ENCODE measurements around the gene CRB2. TPM values are rescaled to one million over a fixed set of nuclear protein-coding genes. Genes with fewer than 3 reads are reported as not detected.

Gene CRB2
- total RNA-seq, 2 experiments from 2014 or later: not detected

DNA sequence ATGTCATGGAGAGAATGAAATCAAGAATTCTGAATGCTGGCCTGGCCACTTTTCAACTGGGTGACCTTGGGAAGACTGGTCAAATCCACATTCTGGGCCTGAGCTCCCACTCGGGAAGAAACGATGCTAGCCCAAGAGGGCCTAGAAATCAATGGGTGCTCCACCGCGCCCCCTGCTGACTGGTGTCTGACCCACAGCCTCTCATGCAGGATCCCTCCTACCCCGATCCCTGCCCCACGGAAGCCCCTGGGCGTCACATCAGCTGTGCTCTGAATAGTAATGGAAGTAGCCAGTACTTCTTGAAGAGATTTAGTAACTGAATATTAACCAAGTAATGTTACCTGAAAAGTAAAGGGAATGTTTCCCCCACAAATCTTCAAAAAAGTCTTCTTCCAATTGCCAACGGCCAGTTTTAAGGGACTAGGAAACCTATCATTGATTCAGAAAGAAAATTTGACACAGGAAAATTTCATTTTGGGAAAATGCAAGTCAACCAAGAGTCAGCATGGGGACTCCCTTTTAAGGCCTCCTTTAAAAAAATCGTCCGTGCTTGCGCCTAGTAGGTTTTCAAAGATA is 43.9 kb downstream of the CRB2 start:
- H3K27me3 ChIP-seq (ENCODE audit: control insufficient read depth in 1 of 2, insufficient read depth in 2 of 2, low read length in 2 of 2): no peaks in the 10 kb centered on the region
- peak in 2 of 14 experiments; percentile 15 to 29 for DNase-seq
- ChIA-PET CTCF (no interaction called here), POLR2A (no interaction called here)
- no peaks in the 10 kb centered on the region for H3K4me1 ChIP-seq (ENCODE audit: insufficient read depth, low read length)
- ATAC-seq (ENCODE audit: poor library complexity): no peak
- TF ChIP-seq, protein P1, sequence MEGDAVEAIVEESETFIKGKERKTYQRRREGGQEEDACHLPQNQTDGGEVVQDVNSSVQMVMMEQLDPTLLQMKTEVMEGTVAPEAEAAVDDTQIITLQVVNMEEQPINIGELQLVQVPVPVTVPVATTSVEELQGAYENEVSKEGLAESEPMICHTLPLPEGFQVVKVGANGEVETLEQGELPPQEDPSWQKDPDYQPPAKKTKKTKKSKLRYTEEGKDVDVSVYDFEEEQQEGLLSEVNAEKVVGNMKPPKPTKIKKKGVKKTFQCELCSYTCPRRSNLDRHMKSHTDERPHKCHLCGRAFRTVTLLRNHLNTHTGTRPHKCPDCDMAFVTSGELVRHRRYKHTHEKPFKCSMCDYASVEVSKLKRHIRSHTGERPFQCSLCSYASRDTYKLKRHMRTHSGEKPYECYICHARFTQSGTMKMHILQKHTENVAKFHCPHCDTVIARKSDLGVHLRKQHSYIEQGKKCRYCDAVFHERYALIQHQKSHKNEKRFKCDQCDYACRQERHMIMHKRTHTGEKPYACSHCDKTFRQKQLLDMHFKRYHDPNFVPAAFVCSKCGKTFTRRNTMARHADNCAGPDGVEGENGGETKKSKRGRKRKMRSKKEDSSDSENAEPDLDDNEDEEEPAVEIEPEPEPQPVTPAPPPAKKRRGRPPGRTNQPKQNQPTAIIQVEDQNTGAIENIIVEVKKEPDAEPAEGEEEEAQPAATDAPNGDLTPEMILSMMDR (IDR thresholded peaks at IDR 0.05): no peak
- intact Hi-C loops (cut with DNase I, micrococcal nuclease): no loop called here
- no peaks in the 10 kb centered on the region for H3K9me3 Mint-ChIP-seq
- no peaks in the 10 kb centered on the region for H3K36me3 ChIP-seq (ENCODE audit: insufficient read depth, low read length)
- no peak overlapping the region for H3K27ac Mint-ChIP-seq
- no peak overlapping the region for H3K27ac ChIP-seq (ENCODE audit: low read depth in 1 of 2, low read length in 2 of 2)
- no peaks in the 10 kb centered on the region for H3K9me3 ChIP-seq (ENCODE audit: control insufficient read depth in 1 of 2, insufficient read depth in 1 of 2, low read length in 2 of 2)
- H3K4me3 Mint-ChIP-seq: no peak overlapping the region
- no peaks in the 10 kb centered on the region for H3K27me3 Mint-ChIP-seq
- H3K4me3 ChIP-seq (ENCODE audit: low read length): no peak overlapping the region
- no peaks in the 10 kb centered on the region for H3K4me1 Mint-ChIP-seq (ENCODE audit: low read depth)
- peaks cover 19% of the 10 kb centered on the region for H3K36me3 Mint-ChIP-seq (ENCODE audit: low read depth)

DNA sequence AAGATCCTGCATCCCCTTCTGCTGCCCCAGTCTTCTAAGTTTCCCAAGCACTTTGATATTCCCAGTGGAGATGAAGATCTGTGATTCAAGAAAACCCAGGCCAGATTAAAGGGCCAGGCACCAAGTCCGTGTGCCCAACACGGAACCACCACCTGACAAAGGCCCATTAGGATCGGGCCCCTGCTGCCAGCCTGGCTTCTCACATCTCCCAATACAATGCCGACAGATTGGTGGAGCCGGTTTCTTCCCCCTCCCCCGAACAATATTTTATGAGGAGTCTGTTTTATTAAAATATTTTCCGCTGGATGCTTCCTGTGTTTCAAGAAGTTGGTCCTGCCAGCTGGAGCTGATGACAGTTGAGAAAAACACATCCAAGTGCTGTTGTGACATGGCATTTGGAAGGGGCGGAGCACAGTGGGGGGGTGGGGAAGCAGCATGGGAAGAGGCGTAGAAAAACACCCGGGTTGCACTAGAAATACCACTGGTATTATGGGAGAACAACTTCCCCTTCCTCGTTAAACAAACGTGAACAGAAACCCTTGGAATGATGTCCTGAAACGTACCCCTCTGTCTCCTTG is 45.0 kb downstream of the CRB2 start:
- CTCF ChIA-PET: no interaction called here
- H3K36me3 Mint-ChIP-seq (ENCODE audit: low read depth): peaks cover 19% of the 10 kb centered on the region

DNA sequence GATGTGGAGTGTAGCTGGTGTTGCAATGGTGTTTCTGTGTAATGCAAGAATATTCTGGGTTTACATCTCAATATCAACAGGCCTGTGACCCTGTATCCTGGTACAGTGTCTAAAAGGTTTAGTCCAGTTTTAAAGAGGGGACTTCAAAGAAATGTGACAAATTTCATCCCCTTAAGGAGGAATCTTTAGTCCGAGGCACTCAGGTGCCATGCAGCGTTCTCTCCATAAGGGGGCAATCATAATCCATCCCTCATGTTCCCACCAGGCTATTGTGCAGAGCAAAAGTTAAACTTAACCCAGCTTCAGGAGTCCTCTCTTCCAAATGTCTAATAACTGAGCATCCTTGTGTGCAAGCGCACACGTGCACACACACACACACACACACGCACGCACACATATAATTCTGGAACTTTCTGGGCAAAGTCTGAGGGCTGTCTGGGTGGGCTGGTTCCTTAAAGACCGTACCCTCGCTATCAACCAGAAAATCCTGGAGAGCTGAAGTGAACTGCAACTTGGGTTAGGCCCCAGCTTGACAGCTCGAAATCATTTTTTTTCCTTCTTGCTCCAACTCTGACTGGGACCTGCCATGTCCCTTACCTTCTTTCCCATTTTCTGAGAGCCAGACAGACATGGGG is 46.0 kb downstream of the CRB2 start:
- Mint-ChIP-seq H3K27me3 (no peaks in the 10 kb centered on the region), H3K4me1 (ENCODE audit: low read depth) (peaks cover 10% of the 10 kb centered on the region), H3K27ac (no peak overlapping the region), H3K4me3 (no peak overlapping the region), H3K36me3 (ENCODE audit: low read depth) (peaks cover 18% of the 10 kb centered on the region), H3K9me3 (no peaks in the 10 kb centered on the region)
- H3K36me3 ChIP-seq (ENCODE audit: insufficient read depth, low read length): no peaks in the 10 kb centered on the region
- H3K27me3 ChIP-seq (ENCODE audit: control insufficient read depth in 1 of 2, insufficient read depth in 2 of 2, low read length in 2 of 2): no peaks in the 10 kb centered on the region
- DNase-seq: peak in 1 of 14 experiments; percentile 10
- ATAC-seq (ENCODE audit: poor library complexity): no peak
- H3K4me1 ChIP-seq (ENCODE audit: insufficient read depth, low read length): peaks cover 6% of the 10 kb centered on the region
- ChIA-PET POLR2A (no interaction called here), CTCF (interaction anchor here (0.6 kb wide), 1 partner anchor 1135 kb away, joined by 3 read pairs; no protein-coding TSS in a partner anchor)
- intact Hi-C loops (cut with DNase I, micrococcal nuclease): no loop called here
- H3K4me3 ChIP-seq (ENCODE audit: low read length): no peak overlapping the region
- H3K9me3 ChIP-seq (ENCODE audit: control insufficient read depth in 1 of 2, insufficient read depth in 1 of 2, low read length in 2 of 2): no peaks in the 10 kb centered on the region
- no peak overlapping the region for H3K27ac ChIP-seq (ENCODE audit: low read depth in 1 of 2, low read length in 2 of 2)
- TF ChIP-seq, protein P1 (IDR thresholded peaks at IDR 0.05): no peak

More for the DNA sequence above, 45.0 kb downstream of the CRB2 start:
- intact Hi-C loops (cut with DNase I, micrococcal nuclease): no loop called here
- H3K4me3 Mint-ChIP-seq: no peak overlapping the region
- Histone ChIP-seq H3K4me3 (ENCODE audit: low read length) (no peak overlapping the region), H3K27ac (ENCODE audit: low read depth in 1 of 2, low read length in 2 of 2) (no peak overlapping the region), H3K27me3 (ENCODE audit: control insufficient read depth in 1 of 2, insufficient read depth in 2 of 2, low read length in 2 of 2) (no peaks in the 10 kb centered on the region), H3K36me3 (ENCODE audit: insufficient read depth, low read length) (no peaks in the 10 kb centered on the region), H3K9me3 (ENCODE audit: control insufficient read depth in 1 of 2, insufficient read depth in 1 of 2, low read length in 2 of 2) (no peaks in the 10 kb centered on the region), H3K4me1 (ENCODE audit: insufficient read depth, low read length) (peaks cover 2% of the 10 kb centered on the region)
- H3K4me1 Mint-ChIP-seq (ENCODE audit: low read depth): peaks cover under 1% of the 10 kb centered on the region
- DNase-seq (no peak), ATAC-seq (ENCODE audit: poor library complexity) (no peak)
- POLR2A ChIA-PET: no interaction called here
- no peak overlapping the region for H3K27ac Mint-ChIP-seq
- TF ChIP-seq, protein P1 (IDR thresholded peaks at IDR 0.05): no peak
- no peaks in the 10 kb centered on the region for H3K9me3 Mint-ChIP-seq
- H3K27me3 Mint-ChIP-seq: no peaks in the 10 kb centered on the region
